ENCODE measurements around the gene TRPV6. TPM values are rescaled to one million over a fixed set of nuclear protein-coding genes. Genes with fewer than 3 reads are reported as not detected.

The TRPV6 gene
- total RNA-seq, 1 experiment from 2014 or later: 4.0 TPM

DNA sequence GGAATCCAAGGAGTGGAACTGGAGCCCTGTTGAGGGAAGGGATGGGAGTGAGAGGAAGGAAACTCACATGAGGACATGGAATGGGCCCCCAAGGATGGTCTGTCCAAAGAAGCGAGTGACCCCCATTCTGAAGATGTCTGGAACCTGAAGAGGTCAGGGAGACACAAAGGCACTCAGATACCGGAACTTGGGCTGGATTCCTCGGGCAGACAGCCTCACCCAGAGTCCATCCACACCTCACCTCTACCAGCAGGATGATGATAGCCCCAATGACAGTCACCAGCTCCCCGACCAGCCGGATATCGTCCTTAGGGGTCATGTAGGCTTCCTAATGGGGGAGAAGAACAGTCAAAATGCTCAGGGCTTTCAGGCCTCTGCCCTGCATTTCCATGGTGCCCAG lies 10.7 kb downstream of the TRPV6 start:
- Histone ChIP-seq H3K4me3 (ENCODE audit: low read depth, low read length) (no peak overlapping the region), H3K9me3 (no peaks in the 10 kb centered on the region), H3K36me3 (ENCODE audit: control insufficient read depth, insufficient read depth, low read length) (no peaks in the 10 kb centered on the region), H3K27me3 (replicated peaks; ENCODE audit: control insufficient read depth, insufficient read depth, low read length) (no peaks in the 10 kb centered on the region), H3K4me1 (no peaks in the 10 kb centered on the region)
- DNase-seq: no peak
- ChIA-PET POLR2A (no interaction called here), CTCF (interaction anchor here (3.1 kb wide), 1 partner anchor 128 kb away, joined by 16 read pairs; no protein-coding TSS in a partner anchor)
- H3K9me3 Mint-ChIP-seq (ENCODE audit: unreplicated experiment): no peaks in the 10 kb centered on the region
- H3K4me1 Mint-ChIP-seq (ENCODE audit: low read depth, unreplicated experiment): no peaks in the 10 kb centered on the region
- intact Hi-C loops (cut with micrococcal nuclease; ENCODE audit: unreplicated experiment): no loop called here
- no peaks in the 10 kb centered on the region for H3K36me3 Mint-ChIP-seq (ENCODE audit: insufficient read depth, unreplicated experiment)
- H3K27ac Mint-ChIP-seq (ENCODE audit: unreplicated experiment): no peak overlapping the region
- TF ChIP-seq, protein P1, sequence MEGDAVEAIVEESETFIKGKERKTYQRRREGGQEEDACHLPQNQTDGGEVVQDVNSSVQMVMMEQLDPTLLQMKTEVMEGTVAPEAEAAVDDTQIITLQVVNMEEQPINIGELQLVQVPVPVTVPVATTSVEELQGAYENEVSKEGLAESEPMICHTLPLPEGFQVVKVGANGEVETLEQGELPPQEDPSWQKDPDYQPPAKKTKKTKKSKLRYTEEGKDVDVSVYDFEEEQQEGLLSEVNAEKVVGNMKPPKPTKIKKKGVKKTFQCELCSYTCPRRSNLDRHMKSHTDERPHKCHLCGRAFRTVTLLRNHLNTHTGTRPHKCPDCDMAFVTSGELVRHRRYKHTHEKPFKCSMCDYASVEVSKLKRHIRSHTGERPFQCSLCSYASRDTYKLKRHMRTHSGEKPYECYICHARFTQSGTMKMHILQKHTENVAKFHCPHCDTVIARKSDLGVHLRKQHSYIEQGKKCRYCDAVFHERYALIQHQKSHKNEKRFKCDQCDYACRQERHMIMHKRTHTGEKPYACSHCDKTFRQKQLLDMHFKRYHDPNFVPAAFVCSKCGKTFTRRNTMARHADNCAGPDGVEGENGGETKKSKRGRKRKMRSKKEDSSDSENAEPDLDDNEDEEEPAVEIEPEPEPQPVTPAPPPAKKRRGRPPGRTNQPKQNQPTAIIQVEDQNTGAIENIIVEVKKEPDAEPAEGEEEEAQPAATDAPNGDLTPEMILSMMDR (IDR thresholded peaks at IDR 0.05; ENCODE audit: insufficient read depth in 1 of 2, low read depth in 1 of 2, low read length in 1 of 2, severe bottlenecking in 1 of 2, unreplicated experiment in 1 of 2): no peak
- no peaks in the 10 kb centered on the region for H3K27me3 Mint-ChIP-seq (ENCODE audit: insufficient read depth, unreplicated experiment)
- no peak overlapping the region for H3K4me3 Mint-ChIP-seq (ENCODE audit: unreplicated experiment)
- BruUV-seq (replicated peaks): no TSS peak

DNA sequence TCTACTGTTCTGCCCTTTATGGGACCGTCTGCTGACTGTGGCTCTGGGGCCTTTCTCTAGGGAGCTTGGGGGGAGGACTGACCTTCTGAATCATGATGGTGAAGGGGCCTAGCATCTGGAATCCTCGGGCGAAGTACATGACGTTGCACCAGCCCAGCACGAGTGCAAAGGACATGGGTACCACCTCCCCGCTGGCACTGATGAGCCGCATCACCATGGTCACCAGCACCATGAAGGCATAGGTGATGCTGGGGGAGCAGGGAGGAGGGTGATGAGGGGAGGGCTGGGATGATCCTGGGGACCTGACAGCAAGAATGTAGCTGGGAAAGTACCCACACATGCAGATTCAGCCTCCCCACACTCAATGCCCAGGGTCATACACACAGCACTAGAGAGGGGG lies 11.1 kb downstream of the TRPV6 start:
- H3K9me3 ChIP-seq: no peaks in the 10 kb centered on the region
- H3K4me1 ChIP-seq: no peaks in the 10 kb centered on the region
- Mint-ChIP-seq H3K27me3 (ENCODE audit: insufficient read depth, unreplicated experiment) (no peaks in the 10 kb centered on the region), H3K9me3 (ENCODE audit: unreplicated experiment) (no peaks in the 10 kb centered on the region), H3K4me1 (ENCODE audit: low read depth, unreplicated experiment) (no peaks in the 10 kb centered on the region), H3K4me3 (ENCODE audit: unreplicated experiment) (no peak overlapping the region), H3K36me3 (ENCODE audit: insufficient read depth, unreplicated experiment) (no peaks in the 10 kb centered on the region), H3K27ac (ENCODE audit: unreplicated experiment) (no peak overlapping the region)
- TF ChIP-seq, protein P1 (IDR thresholded peaks at IDR 0.05; ENCODE audit: insufficient read depth in 1 of 2, low read depth in 1 of 2, low read length in 1 of 2, severe bottlenecking in 1 of 2, unreplicated experiment in 1 of 2): no peak
- H3K27me3 ChIP-seq (replicated peaks; ENCODE audit: control insufficient read depth, insufficient read depth, low read length): no peaks in the 10 kb centered on the region
- intact Hi-C loops (cut with micrococcal nuclease; ENCODE audit: unreplicated experiment): no loop called here
- no peaks in the 10 kb centered on the region for H3K36me3 ChIP-seq (ENCODE audit: control insufficient read depth, insufficient read depth, low read length)
- ChIA-PET POLR2A (no interaction called here), CTCF (interaction anchor here (3.1 kb wide), 1 partner anchor 129 kb away, joined by 16 read pairs; no protein-coding TSS in a partner anchor)
- H3K4me3 ChIP-seq (ENCODE audit: low read depth, low read length): no peak overlapping the region
- BruUV-seq (replicated peaks): no TSS peak
- peak in 1 of 2 experiments; percentile 32 for DNase-seq

DNA sequence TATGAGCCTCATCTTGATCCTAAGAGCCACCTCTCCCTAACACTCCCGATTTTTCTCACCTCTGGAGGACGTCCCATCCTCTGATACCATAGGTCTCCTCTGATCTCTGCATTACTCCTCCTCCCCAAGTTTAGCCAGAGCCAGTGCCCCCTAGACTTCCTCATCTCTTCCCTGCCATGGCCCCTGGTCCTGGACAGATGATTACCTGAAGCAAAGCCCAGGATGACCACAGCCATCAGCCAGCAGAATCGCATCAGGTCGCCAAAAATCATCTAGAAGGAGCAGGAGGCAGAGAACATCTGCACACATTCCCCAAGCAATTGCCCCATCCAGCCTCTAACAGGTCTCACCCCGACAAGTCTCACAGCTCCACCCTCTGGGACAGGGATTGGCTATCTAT lies 11.7 kb downstream of the TRPV6 start:
- POLR2A ChIA-PET: no interaction called here

More for the DNA sequence above, 11.7 kb downstream of the TRPV6 start:
- no peaks in the 10 kb centered on the region for H3K4me1 Mint-ChIP-seq (ENCODE audit: low read depth, unreplicated experiment)
- H3K4me3 Mint-ChIP-seq (ENCODE audit: unreplicated experiment): no peak overlapping the region
- DNase-seq: peak in 1 of 2 experiments; percentile 22
- CTCF ChIA-PET: interaction anchor here (1.1 to 3.1 kb wide), 4 partner anchors 36 to 341 kb away, joined by 3 to 19 read pairs (median 11); no protein-coding TSS in a partner anchor
- TF ChIP-seq, protein P1 (IDR thresholded peaks at IDR 0.05; ENCODE audit: insufficient read depth in 1 of 2, low read depth in 1 of 2, low read length in 1 of 2, severe bottlenecking in 1 of 2, unreplicated experiment in 1 of 2): no peak
- H3K27ac Mint-ChIP-seq (ENCODE audit: unreplicated experiment): no peak overlapping the region
- H3K36me3 ChIP-seq (ENCODE audit: control insufficient read depth, insufficient read depth, low read length): no peaks in the 10 kb centered on the region
- no peaks in the 10 kb centered on the region for H3K27me3 ChIP-seq (replicated peaks; ENCODE audit: control insufficient read depth, insufficient read depth, low read length)
- no peaks in the 10 kb centered on the region for H3K9me3 ChIP-seq
- BruUV-seq (replicated peaks): no TSS peak
- H3K4me3 ChIP-seq (ENCODE audit: low read depth, low read length): no peak overlapping the region
- H3K36me3 Mint-ChIP-seq (ENCODE audit: insufficient read depth, unreplicated experiment): no peaks in the 10 kb centered on the region
- H3K4me1 ChIP-seq: no peaks in the 10 kb centered on the region
- H3K27me3 Mint-ChIP-seq (ENCODE audit: insufficient read depth, unreplicated experiment): no peaks in the 10 kb centered on the region
- intact Hi-C loops (cut with micrococcal nuclease; ENCODE audit: unreplicated experiment): loop anchor here (1.0 kb wide), 1 partner anchor 128 kb away; no protein-coding TSS in a partner anchor
- no peaks in the 10 kb centered on the region for H3K9me3 Mint-ChIP-seq (ENCODE audit: unreplicated experiment)

All from Caco-2 (cell line).